NB4 (cell line): Measurements from ENCODE around the gene ST14.

Experiments used
- CTCF ChIP-seq: IDR thresholded peaks from one replicate; pipeline ENCODE4 v1.5.1; 2012; ENCODE audit warnings: low read depth, low read length
- TF ChIP-seq, protein P1 (sequence below): IDR thresholded peaks from 2 replicates; pipeline ENCODE4 v1.6.1; 2011; ENCODE audit warnings: low read depth, low read length

DNA sequence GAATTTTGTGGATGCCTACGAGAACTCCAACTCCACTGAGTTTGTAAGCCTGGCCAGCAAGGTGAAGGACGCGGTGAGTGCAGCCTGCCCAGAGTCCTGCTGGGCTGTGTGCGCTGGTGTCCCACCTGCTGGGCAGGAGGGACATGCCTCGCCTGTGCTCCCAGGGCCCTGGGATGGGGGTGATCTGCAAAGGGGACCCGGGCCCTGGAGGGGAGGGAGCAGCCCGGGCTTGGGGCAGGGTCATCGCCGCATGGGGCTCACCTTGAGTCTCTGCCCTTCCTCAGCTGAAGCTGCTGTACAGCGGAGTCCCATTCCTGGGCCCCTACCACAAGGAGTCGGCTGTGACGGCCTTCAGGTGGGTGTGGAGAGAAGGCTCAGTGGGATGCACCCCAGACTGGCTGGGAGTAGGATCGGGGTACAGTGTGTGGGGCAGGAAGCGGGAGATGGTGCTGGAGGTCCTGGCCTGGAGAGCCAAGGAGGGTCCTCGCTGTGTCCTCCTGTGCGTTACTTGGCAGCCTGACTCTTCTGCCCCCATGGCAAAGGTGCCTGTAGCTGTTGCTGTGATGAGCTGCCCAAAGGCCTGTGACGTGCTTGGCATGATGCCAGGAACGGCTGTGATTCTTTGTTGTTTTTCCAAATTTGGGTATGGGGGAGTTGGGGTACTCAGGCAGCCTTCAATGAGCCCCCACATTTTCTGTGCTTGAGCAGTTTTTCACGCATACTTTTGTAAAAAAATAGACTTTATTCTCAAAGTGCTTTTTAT lies 29.2 kb downstream of the ST14 start:
- TF ChIP-seq CTCF = no peak
- TF ChIP-seq, protein P1, sequence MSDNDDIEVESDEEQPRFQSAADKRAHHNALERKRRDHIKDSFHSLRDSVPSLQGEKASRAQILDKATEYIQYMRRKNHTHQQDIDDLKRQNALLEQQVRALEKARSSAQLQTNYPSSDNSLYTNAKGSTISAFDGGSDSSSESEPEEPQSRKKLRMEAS = no peak
